HT-29 (cell line): Measurements from ENCODE around the gene SLC9A2. TPM values are rescaled to one million over a fixed set of nuclear protein-coding genes. Genes with fewer than 3 reads are reported as not detected.

Source experiments
- DNase-seq: peaks from one replicate; pipeline ENCODE4 v3.0.0-alpha.2; 2015; ENCODE audit warnings: low spot score
- total RNA-seq: library from RNA; depleted of rRNA; stranded (reverse); fragments of >200 nt; shearing (Covaris generic); gene quantifications from 2 replicates; pipeline ENCODE4 v1.2.3, GENCODE V29; 2014

The SLC9A2 gene
- total RNA-seq, 1 experiment from 2014 or later: 0.43 TPM

DNA sequence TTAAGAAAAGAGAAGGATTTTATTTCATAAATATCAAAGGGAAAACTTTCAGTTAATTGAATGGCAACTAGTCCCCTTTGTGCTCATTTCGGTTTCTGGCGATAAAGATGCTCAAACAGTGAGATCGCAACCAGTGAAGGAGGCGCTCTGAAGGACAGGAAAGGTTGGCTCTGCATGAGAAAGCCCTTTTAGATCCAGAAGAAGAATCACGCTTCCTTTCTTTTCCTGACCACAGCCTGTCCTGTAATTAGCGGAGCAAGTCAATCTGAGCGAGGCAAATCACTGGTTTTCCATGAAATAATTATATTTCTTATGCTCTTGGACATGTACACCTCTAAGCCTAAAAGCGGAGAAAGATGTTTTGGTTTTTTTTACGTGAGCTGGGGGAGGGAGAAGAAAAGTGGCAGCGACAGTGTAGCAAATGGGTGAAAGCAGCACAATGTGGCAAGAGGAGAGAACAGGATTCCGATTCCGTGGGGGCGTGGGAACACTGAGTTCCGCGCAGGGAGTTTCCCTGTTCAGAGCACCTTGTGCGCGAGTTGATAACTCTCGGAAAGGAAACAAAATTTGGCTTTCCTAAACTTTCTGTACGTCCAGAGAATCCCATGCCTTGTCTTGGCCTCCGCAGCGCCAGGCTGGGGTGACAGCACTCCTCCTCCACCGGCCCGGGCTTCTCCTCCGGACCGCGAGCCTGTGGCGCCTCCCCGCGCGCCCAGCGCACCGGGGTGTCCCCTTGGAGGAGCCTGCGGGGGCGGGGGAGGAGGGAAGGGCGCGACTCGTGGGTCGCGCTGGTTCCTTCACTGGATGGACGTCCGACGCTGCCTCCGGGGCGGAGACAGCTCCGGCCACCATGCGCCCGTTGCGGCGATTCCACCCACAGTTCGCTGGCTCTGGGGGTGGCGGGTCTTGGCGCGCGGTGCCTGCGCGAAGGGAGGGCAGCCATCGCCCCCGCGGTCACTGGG is 620 bp upstream of the SLC9A2 start:
- DNase-seq: peak; percentile 30

DNA sequence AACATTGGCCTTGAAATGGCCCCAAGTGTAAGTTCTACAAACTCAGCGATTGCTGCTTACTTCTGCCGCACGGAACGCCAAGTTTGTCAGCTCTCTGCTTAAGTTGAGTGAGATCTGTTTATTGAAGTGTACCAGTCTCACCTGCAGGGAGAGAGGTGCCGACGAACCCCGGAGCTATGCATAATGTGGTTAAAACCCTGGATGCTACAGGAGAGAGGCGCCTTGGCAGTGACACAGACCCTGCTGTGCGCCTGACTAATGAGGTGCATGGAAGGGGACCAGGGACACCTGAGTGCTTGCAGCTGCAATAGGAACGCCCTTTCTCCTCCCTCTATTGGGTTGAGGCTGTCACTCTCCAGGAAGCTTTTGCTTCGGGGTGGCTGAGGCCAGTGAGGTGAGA is 979 bp downstream of the SLC9A2 start:
- DNase-seq: peak; percentile 24

DNA sequence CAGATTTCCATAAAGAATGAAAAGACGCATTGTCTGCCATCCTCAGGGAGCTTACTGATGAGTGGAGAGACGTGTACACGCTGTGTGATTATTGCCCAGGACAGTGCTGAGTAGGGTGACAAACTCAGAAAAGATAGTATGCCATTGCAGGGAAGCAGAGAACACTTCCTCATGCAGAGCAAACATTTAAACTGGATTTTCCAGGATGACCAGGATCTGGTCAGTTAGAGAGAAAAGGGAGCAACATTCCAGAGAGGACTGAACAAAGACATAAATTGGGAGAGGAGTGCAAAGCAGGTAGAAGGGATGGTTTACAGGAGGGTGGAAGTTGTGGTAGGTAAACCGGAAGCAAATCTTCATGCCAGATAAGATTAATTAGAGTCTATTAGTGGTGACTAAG is 2.3 kb downstream of the SLC9A2 start:
- DNase-seq: peak; percentile 22

DNA sequence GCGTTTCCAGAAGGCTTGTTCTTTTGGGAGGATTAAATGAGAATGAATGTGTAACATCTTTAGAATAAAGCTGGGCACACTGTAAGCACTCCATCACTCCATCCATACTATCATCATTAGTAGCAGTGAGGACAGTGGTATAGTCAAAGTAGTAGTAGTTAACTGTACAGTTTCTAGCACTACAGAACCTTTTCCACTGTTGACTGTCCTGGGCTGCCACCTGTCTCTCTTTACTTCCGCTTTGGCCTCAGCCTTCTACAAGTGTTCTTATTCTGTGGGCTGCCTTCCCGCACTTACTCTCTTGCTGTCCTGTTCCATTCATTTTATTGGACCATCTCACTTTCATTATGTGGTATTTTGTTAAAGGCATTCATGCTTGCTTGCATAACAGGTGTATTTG is 3.3 kb downstream of the SLC9A2 start:
- no peak for DNase-seq

DNA sequence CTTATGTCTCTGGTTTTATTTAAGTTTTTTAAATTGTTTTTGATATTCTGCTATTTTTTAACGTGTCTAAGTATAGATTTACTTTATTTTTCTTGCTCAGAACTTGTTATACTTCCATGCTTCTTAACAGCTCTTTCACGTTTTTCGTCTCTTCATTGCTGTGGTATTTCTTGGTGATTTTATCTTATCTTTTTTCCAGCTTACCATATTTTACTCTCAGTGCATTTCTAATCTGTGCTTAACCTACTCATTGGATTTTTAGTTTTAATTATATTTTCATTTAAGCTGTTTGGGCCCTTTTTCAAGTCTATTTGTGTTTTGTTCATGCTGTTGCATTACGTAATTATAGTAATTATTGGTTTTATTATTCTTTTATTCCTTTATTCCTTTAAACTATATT is 11.1 kb downstream of the SLC9A2 start:
- no peak for DNase-seq

DNA sequence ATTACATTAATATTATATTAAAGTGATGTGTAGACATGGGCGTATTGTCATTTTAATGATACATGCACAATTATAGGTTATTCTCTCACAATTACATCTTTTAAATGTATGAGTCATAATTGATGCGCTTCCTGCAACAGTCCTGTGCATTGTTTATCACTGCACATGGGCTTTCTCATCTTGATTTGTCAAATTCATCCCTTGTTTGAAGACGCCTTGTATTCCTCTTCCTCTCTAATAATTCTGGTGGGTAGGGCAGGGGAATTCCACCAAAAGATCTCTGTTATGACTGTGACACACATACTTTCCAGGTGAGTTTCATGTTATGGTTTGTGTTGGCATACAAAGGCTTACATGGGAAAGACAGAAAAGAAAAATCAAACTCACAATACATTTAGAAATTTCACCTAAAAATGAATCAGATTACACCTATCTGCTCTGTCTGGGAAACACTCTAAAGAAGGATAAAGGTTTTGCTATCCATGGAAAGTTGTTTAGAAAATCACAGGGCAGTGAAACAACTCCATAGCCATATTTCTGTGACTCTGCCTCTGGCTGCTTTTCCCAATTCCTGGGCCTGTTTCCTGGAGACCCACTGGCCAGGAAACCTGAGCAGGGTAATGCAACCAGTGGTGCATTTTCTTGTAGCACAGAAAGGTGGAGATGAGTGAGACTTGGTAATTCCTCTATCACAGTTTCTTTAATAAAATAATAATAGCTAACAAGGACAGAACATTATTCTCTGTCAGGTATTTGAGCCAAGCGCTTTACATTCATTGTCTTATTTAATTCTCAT is 13.2 kb downstream of the SLC9A2 start:
- DNase-seq: no peak

DNA sequence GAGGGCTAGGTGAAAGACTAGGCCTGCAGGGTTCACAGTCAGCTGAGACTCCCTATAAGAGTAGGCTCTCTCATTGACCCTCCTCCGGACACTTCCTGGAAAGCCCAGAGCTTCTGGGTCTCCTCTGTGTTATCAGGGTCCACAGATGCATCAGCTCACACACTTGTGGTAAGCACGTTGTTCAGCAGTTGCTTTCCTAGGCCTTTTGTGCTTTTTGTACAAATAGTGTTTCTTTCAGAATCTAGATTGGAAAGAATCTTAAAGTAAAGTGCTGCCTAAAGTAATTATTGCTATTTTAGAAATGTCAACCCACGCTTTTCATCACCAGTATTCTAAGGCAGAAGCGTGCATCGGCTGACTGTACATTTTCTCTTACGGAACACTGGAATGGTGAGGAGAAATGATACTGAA is 15.5 kb downstream of the SLC9A2 start:
- no peak for DNase-seq

DNA sequence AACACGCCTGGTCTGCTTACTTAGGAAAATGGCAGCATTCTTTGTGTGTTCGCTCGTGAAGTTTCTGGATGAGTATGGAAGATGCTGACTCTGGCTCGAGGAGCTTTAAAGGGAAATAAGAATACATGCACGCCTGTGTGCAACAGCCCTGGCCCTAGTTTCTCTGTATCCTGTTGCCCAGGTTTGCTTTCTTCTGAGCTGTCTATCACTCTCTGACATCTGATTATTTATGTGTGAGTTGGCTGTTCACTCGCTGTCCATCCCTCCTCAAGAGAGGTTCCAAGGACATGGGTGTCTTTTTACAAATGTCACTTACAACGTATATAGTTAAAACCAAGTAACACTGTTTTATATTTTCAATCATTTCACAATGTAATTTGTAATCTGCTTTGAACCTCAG is 16.0 kb downstream of the SLC9A2 start:
- DNase-seq: no peak

DNA sequence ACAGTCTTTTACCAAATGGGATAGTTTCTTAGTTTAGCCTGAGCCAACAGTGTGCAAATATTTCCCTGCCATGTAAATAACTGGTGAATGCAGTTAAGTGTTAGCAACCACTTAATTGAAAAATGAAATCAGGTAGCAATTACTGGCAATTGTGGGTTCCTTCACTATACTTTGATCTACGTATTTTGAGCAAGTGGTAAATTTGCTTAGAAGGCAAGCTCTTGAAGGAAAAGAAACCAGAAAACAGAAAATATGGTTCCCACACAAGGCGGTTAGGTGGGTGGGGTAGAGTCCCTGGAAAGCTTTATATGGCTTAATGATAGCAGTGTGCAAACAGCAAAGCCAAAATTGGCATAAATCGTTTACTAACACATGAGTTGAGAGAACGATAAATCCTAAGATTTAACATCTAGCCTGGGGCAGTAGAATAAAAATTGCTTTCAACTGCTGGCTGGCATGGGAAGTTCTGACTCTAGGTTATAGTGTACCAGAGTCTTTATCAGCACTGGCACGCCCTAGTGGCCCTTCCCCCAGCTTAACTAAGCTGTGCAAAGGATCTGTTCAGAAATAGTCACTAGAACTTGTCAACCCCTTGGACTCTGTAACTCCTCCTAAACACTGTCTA is 17.0 kb downstream of the SLC9A2 start:
- no peak for DNase-seq

DNA sequence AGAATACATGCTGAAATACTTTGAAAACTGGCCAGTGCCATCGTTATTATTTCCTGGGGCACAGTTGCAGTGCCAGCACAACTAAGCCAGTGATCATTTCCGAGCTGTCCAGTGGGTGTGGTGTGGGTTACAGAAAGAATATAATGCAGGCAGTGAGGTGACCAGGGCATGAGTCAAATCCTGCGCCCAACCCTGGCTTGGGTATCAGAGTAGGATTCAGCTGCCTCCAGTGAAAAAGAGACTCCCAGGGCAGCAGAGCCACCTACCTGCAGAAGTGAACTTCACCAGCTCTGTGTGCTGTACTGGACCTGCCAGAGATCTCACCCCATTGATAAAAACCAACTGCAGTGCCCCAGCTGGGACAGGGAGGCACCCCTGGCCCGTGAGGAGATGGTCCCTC is 18.0 kb downstream of the SLC9A2 start:
- no peak for DNase-seq

DNA sequence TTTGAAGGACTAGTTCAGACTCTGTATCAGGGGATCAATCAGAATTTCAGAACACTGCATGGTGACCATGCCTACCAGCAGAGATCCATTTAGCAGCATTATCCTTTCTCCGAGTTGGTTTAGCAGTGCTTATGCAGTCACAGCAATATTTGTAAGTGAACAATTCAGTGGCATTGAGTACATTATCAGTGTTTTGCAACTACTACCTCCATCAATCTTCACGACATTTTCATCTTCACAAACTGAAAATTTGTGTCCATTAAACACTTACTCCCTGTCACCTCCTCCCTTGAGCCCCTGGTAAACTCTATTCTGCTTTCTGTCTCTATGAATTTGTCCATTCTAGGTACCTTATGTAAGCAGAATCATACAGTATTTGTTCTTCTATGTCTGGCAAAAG is 20.1 kb downstream of the SLC9A2 start:
- DNase-seq: no peak

DNA sequence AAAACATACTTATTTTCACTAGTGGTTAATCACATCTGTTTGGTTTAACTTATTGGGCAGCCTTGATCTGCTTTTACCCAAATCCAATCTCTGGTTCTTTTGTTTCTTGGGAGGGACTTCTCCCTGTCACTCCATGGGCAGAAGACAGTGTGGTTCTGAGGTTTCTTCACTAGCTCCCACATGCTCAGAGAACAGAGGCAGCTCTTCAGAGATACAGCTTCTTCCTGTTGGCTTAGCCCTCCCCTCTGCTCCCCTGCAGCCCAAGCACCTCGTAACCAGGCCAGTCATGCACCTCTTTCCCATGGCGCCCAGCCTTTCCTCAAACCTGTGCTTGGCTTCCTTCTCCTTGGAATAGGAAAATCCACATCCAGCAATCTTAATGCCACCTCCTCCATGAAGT is 32.8 kb downstream of the SLC9A2 start:
- DNase-seq: no peak

DNA sequence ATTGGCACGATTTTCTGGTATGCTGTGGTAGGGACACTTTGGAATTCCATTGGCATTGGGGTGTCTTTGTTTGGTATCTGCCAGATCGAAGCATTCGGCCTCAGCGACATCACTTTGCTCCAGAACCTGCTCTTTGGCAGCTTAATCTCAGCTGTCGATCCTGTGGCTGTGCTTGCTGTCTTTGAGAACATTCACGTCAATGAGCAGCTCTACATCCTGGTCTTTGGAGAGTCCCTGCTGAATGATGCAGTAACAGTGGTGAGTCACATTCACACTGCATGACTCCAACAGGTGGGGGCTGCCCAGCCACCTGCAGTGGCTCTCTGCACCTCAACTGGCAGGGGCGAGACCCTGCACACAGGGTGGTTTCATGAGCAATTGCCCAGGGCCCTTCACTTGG is 38.4 kb downstream of the SLC9A2 start:
- DNase-seq: no peak

DNA sequence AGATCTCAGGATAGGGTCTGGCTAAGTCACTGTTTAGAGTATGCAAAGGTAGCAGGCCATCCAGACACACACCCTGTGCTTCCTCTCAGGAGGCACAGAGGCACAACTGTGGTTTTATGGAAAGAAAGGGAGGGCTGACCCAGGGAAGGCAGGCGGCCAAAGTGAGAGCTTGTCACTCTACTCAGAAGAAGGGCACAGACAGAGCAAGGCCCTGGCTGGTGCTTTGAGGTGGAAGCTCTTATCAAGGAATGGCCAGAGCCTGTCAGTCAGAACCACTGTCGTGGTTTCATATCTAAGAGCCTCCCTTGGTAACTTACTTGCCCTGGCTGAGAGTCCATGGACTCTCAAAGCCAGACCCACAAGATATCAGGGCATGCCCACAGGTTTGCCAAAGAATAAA is 40.7 kb downstream of the SLC9A2 start:
- DNase-seq: peak; percentile 37

DNA sequence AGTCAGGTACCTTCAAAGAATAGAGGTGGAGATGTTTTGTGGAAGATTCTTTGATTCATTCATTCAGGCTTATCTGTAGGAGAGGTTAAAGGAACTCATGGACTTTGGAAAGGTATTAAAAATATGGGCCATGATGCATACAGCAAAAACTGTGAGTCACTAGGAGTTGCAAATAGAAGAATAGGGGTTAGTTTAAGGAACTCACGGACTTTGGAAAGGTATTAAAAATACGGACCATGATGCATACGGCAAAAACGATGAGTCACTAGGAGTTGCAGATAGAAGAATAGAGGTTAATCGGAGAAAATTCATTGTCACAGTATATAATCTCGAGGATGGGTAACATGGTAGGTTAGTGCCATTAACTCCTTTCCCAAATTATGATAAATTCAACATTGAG is 41.2 kb downstream of the SLC9A2 start:
- no peak for DNase-seq

DNA sequence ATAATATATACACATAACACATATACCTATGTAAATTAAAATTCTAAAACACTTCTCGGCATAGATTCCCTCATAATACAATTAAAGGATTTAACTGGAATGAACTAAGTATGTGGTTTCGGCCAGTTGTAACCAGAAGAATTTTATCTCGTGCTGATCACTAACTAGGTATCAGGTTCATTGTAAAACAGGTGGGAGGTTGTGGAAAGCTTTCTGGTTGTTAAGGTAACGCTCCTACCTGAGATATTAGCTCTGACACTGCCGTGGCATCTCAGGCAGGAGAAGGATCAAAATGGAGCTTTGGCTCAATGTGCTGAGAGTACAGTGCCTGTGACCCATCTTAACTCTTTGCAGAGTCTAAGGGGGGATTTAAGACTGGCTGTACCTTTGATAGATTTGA is 42.5 kb downstream of the SLC9A2 start:
- DNase-seq: peak; percentile 62

DNA sequence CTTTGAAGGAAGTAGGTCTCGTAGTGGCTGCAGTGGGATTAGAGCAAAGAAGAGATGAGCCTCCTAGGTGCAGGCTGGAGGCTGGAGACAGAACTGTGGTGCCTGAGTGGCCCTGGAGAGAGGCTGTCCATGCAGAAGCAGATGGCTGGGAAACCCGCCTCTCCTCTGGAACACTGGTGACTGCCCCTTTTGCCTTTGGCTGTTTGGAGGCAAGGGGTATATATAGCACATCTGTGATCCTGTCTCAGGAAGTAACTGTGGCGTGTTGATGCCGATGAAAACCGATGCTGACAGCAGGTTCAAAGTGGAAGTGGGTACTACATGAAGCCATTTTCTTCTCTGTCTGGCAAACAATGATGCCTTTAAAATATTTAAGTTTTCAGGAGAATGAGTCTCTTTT is 43.5 kb downstream of the SLC9A2 start:
- no peak for DNase-seq

DNA sequence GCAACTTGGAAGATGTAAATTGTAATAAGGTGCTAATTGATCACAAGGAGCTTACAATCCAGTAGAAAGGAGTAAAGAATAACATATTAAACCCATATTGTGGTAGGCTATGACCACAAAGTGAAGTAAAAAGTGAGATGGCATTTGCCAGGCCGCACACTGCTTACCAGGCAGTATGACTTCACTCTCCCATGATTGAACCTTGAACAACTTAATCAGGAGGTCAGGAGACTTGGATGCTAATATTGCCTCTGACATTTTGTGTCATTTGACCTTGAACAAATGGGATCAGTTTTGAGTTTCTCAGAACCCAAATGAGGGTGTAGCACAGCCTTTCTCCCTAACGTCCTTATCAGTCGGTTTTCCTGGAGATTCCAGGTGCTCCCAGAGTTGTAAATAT is 44.0 kb downstream of the SLC9A2 start:
- no peak for DNase-seq

DNA sequence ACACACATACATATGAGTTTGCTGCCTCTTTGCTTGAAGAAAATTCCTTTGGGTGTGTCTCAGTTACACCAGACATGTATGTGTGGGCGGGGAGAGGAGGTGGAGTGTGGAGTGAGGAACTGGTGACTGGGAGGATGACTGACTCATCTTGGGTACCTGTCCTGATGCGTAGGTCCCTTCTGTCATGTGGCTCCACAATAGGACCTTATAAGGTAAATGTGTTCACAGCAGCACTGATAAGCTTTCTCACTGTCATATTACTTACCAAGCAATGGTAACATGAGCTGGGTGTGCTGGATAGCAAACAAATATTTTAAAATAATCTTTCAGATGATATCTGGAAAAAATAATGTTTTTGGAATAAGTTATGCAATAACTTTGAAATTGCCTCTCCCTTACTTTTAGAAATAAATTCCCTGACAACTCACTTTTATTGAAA is 45.1 kb downstream of the SLC9A2 start:
- DNase-seq: peak; percentile 56

DNA sequence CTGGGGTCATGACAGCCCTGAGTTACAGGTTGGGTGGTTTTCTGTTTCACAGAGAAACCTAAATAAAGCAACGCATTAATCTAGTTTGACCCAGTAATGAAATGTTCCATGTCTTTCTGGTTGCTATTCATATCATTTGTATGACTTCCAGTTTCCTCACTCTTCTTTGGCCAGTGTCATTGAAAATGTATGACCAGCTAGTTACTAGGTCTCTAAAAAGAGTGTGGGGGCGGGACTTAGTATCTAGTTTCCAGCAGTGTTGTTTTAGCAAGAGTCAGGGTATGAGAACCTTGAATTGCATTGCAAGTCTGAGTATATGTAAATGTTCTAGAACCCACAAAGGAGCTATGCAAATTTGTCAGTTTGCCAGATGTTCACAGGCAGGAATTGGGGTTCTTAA is 47.7 kb downstream of the SLC9A2 start:
- DNase-seq: no peak

DNA sequence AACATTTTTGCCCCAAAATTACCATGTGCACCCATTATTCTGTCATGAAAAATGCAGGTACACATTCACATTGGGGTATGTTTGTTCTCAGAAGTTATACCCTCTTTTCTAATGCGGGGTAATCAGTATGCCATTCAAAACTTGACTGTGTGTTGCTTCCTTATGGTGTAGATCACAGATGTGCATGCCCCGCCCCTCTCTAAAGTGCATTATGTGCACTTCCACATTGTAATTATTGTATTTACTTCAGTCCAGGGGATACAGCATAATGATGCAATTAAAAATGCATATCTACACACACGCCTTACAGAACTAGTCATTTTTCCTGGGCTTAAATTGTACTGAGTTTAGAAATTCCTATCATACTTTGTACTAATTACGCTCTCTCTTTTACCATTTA is 48.8 kb downstream of the SLC9A2 start:
- DNase-seq: no peak

DNA sequence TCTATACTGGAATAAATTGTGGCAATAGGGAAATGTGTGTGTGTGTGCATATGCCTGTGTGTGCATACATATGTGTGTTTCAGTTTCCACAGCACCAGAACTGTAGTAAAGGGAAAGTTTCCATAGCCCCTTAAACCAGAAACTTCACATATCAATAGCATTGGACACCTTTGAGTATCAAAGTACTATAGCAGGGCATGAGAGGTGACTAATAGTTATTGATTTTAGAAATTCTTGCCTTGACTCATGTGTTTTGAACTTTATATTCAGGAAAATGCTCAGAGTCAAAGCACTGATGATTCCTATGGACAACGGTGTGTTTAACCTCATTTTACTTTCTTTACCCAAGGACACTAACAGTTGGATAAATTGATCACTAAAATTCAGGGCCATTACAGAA is 50.0 kb downstream of the SLC9A2 start:
- no peak for DNase-seq
